Measurements from ENCODE around the gene SMAD6. TPM values are rescaled to one million over a fixed set of nuclear protein-coding genes. Genes with fewer than 3 reads are reported as not detected.

SMAD6 gene
- total and polyA plus RNA-seq, 2 donors (not counting 1 experiment from before 2014, with no cell fraction given), result 0.03 to 0.37 TPM

DNA sequence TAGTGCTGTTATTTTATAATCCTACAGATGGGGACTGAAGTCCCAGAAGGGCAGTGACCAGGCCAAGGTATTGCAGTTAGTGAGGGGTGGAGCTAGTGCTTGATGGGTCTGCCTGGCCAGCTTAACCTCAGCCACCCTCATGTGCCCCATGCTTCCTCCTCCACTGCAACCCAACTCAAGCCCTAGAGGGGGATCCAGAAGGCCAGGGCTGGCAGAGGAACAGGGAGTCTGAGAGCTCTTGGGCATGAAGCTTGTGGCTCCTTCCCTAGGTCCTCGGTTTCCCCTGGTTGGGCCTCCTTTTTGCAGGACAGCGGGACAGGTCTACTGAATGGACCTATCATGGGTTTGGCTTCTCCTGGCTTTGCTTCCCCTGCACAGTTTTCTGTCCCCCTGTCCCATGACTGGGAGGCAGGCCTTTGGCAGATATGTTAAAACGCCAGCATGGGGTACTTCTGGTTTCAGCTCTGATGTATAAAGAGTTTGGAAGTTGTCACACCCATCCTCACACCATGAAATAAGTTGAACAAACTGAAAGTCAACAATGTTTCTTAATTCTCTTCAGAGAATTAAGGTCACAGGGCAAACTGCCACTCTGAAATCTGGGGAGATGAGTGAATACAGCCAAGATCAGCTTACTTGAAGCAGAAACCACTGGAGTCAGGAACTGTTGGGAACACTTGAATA lies 103.3 kb downstream of the SMAD6 start:
- no peaks in the 10 kb centered on the region for H3K9me3 Mint-ChIP-seq (ENCODE audit: insufficient read depth)
- no peak for TF ChIP-seq EZH2 (IDR thresholded peaks at IDR 0.05; ENCODE audit: borderline replicate concordance, insufficient read depth, low read depth, low read length, poor library complexity, severe bottlenecking)
- TF ChIP-seq, protein P1, sequence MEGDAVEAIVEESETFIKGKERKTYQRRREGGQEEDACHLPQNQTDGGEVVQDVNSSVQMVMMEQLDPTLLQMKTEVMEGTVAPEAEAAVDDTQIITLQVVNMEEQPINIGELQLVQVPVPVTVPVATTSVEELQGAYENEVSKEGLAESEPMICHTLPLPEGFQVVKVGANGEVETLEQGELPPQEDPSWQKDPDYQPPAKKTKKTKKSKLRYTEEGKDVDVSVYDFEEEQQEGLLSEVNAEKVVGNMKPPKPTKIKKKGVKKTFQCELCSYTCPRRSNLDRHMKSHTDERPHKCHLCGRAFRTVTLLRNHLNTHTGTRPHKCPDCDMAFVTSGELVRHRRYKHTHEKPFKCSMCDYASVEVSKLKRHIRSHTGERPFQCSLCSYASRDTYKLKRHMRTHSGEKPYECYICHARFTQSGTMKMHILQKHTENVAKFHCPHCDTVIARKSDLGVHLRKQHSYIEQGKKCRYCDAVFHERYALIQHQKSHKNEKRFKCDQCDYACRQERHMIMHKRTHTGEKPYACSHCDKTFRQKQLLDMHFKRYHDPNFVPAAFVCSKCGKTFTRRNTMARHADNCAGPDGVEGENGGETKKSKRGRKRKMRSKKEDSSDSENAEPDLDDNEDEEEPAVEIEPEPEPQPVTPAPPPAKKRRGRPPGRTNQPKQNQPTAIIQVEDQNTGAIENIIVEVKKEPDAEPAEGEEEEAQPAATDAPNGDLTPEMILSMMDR (IDR thresholded peaks at IDR 0.05), result no peak
- POLR2A ChIA-PET, result no interaction called here
- H3K4me2 ChIP-seq (replicated peaks; ENCODE audit: low read depth, low read length, poor library complexity, severe bottlenecking), result no peak overlapping the region
- H3K9ac ChIP-seq (ENCODE audit: low read length), result no peak overlapping the region
- H3K9me3 ChIP-seq (ENCODE audit: control extremely low read depth in 1 of 3, control insufficient read depth in 2 of 3, insufficient read depth in 1 of 3, low read length in 2 of 3), result no peaks in the 10 kb centered on the region
- H3K79me2 ChIP-seq (ENCODE audit: control insufficient read depth, insufficient read depth, low read length), result no peaks in the 10 kb centered on the region
- peaks cover 0 to 4% (median 0%) of the 10 kb centered on the region in 4 experiments for H3K27me3 ChIP-seq (replicated peaks in 1 of 4; ENCODE audit: control extremely low read depth in 1 of 4, control insufficient read depth in 3 of 4, insufficient read depth in 4 of 4, low read length in 3 of 4)
- no peaks in the 10 kb centered on the region for H3K4me1 Mint-ChIP-seq
- intact Hi-C loops (cut with micrococcal nuclease), result no loop called here
- no peaks in the 10 kb centered on the region for H3K36me3 ChIP-seq (replicated peaks in 1 of 2; ENCODE audit: control extremely low read depth in 1 of 2, control insufficient read depth in 1 of 2, extremely low read depth in 1 of 2, insufficient read depth in 2 of 2, low read length in 1 of 2)
- H3K27me3 Mint-ChIP-seq, result peaks cover 3% of the 10 kb centered on the region
- no peaks in the 10 kb centered on the region for H3K4me1 ChIP-seq (ENCODE audit: control insufficient read depth in 2 of 2, insufficient read depth in 2 of 2, low read length in 2 of 2)
- no peak overlapping the region for H3K27ac Mint-ChIP-seq
- DNase-seq (no peak), ATAC-seq (ENCODE audit: low read depth) (no peak)
- no peak overlapping the region for H3K4me3 Mint-ChIP-seq
- H2AFZ ChIP-seq (ENCODE audit: insufficient read depth, low read depth, low read length, poor library complexity, severe bottlenecking), result no peak overlapping the region
- no peak overlapping the region for H3K4me3 ChIP-seq (ENCODE audit: control extremely low read depth in 1 of 5, extremely low read depth in 1 of 5, insufficient read depth in 1 of 5, low read depth in 2 of 5, low read length in 4 of 5)
- CTCF ChIA-PET, result interaction anchor here (1.1 kb wide), 1 partner anchor 30 kb away, joined by 3 read pairs; no protein-coding TSS in a partner anchor
- H3K27ac ChIP-seq (ENCODE audit: low read length in 2 of 2), result no peak overlapping the region
- H4K20me1 ChIP-seq (ENCODE audit: control insufficient read depth, insufficient read depth, low read length, poor library complexity, severe bottlenecking), result no peaks in the 10 kb centered on the region
- 97% methylated on average over 2 of the region's 3 CpGs for WGBS (ENCODE audit: insufficient coverage)

DNA sequence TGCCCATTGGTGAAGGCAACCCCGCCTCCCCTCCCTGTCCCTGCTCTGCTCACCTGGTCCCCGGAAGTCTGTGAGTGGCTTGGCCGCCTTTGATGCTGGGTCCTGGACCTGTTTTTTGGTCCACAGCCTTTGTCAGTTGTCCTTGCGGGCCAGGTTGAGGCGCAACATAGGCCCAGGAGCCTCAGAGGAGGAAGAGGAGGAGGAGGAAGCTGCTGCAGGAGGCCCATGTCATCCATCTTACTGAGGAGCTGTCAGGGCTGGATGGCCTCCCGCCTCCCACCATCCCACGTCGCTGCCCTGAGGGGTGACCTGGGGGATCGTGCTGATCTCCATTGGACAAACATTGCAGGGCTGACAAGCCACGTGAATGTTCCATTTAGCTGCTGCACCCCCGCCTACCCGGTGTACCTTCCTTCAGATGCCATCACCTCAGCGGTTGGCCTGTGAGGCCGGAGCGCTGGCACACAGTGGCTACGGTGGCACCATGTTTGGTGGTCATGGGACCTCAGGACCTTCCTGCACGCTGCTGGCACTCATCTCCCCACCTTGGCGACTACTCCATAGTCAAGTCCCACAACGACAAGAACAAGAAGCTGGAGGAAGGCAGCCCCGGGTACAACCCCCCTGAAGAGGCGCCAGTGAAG lies 106.3 kb downstream of the SMAD6 start:
- POLR2A ChIA-PET, result no interaction called here
- no peaks in the 10 kb centered on the region for H3K4me1 Mint-ChIP-seq
- CTCF ChIA-PET, result interaction anchor here (1.0 kb wide), 1 partner anchor 44 kb away, joined by 3 read pairs; no protein-coding TSS in a partner anchor
- Histone ChIP-seq H4K20me1 (ENCODE audit: control insufficient read depth, insufficient read depth, low read length, poor library complexity, severe bottlenecking) (no peaks in the 10 kb centered on the region), H3K9ac (ENCODE audit: low read length) (no peak overlapping the region), H2AFZ (ENCODE audit: insufficient read depth, low read depth, low read length, poor library complexity, severe bottlenecking) (no peak overlapping the region), H3K36me3 (replicated peaks in 1 of 2; ENCODE audit: control extremely low read depth in 1 of 2, control insufficient read depth in 1 of 2, extremely low read depth in 1 of 2, insufficient read depth in 2 of 2, low read length in 1 of 2) (no peaks in the 10 kb centered on the region), H3K4me1 (ENCODE audit: control insufficient read depth in 2 of 2, insufficient read depth in 2 of 2, low read length in 2 of 2) (no peaks in the 10 kb centered on the region), H3K27me3 (replicated peaks in 1 of 4; ENCODE audit: control extremely low read depth in 1 of 4, control insufficient read depth in 3 of 4, insufficient read depth in 4 of 4, low read length in 3 of 4) (peaks cover 0 to 4% (median 0%) of the 10 kb centered on the region in 4 experiments), H3K27ac (ENCODE audit: low read length in 2 of 2) (no peak overlapping the region), H3K4me3 (ENCODE audit: control extremely low read depth in 1 of 5, extremely low read depth in 1 of 5, insufficient read depth in 1 of 5, low read depth in 2 of 5, low read length in 4 of 5) (no peak overlapping the region), H3K79me2 (ENCODE audit: control insufficient read depth, insufficient read depth, low read length) (no peaks in the 10 kb centered on the region), H3K4me2 (replicated peaks; ENCODE audit: low read depth, low read length, poor library complexity, severe bottlenecking) (no peak overlapping the region), H3K9me3 (ENCODE audit: control extremely low read depth in 1 of 3, control insufficient read depth in 2 of 3, insufficient read depth in 1 of 3, low read length in 2 of 3) (no peaks in the 10 kb centered on the region)
- peaks cover 9% of the 10 kb centered on the region for H3K27me3 Mint-ChIP-seq
- DNase-seq (no peak), ATAC-seq (ENCODE audit: low read depth) (no peak)
- TF ChIP-seq, protein P1 (IDR thresholded peaks at IDR 0.05), result no peak
- no peak for TF ChIP-seq EZH2 (IDR thresholded peaks at IDR 0.05; ENCODE audit: borderline replicate concordance, insufficient read depth, low read depth, low read length, poor library complexity, severe bottlenecking)
- H3K9me3 Mint-ChIP-seq (ENCODE audit: insufficient read depth), result no peaks in the 10 kb centered on the region
- H3K27ac Mint-ChIP-seq, result no peak overlapping the region
- intact Hi-C loops (cut with micrococcal nuclease), result no loop called here
- no peak overlapping the region for H3K4me3 Mint-ChIP-seq
- 95% methylated on average over 21 of the region's 21 CpGs for WGBS (ENCODE audit: insufficient coverage)
